ENCODE data around the gene DNAH12. TPM values are rescaled to one million over a fixed set of nuclear protein-coding genes. Genes with fewer than 3 reads are reported as not detected.

DNAH12 gene
- total and polyA plus RNA-seq, 2 experiments from 2014 or later: not detected

DNA sequence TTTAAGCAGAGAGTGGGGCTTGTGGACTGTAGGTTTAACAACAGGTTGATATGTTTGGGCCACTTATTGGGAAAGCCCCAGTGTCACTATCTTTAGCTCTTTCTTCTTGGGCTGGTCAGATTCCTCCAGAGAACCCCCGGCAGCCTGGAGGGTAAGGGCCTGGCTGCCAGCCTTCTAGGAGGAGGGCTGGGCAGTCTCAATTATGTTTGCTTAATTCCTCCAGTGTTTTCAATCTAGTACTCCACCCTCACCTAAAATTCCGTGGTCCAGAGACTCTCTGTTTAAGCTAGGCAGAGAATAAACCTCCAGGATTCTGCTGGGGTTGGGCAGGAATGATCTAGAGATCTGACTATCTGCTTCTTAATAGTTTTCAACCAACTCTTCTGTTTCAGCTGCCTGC, 256.9 kb downstream of the DNAH12 start:
- Histone ChIP-seq H3K9me2 (ENCODE audit: insufficient read depth) (no peaks in the 10 kb centered on the region), H3K27me3 (ENCODE audit: insufficient read depth) (no peaks in the 10 kb centered on the region), H2AFZ (no peak overlapping the region), H3F3A (replicated peaks; ENCODE audit: low read depth) (no peaks in the 10 kb centered on the region), H4K20me1 (replicated peaks; ENCODE audit: insufficient read depth) (no peaks in the 10 kb centered on the region), H3K36me3 (ENCODE audit: insufficient read depth) (no peaks in the 10 kb centered on the region), H3K27ac (ENCODE audit: low read depth) (no peak overlapping the region), H3K4me3 (no peak overlapping the region), H3K79me2 (replicated peaks; ENCODE audit: insufficient read depth) (no peaks in the 10 kb centered on the region), H3K4me1 (ENCODE audit: insufficient read depth) (no peaks in the 10 kb centered on the region), H3K4me2 (no peak overlapping the region)
- ATAC-seq (no peak), DNase-seq (ENCODE audit: low spot score) (no peak)
- peaks cover 6% of the 10 kb centered on the region; the same call in 1 of the 3 replicates for H3K9me3 Mint-ChIP-seq
- peaks cover 6% of the 10 kb centered on the region; the same call in 2 of the 3 replicates for H3K36me3 Mint-ChIP-seq (ENCODE audit: low read depth)
- H3K27me3 Mint-ChIP-seq (ENCODE audit: insufficient read depth, low read depth, poor library complexity): no peaks in the 10 kb centered on the region
- no peak overlapping the region for H3K27ac Mint-ChIP-seq
- H3K4me3 Mint-ChIP-seq: no peak overlapping the region
- TF ChIP-seq ZNF331 (CRISPR knock-in tag; IDR thresholded peaks at IDR 0.05; ENCODE audit: low read depth) (no peak), JUNB (IDR thresholded peaks at IDR 0.05; ENCODE audit: unreplicated experiment) (no peak), EZH2 (IDR thresholded peaks at IDR 0.05; ENCODE audit: low read depth, unreplicated experiment) (no peak), EZH2phosphoT487 (IDR thresholded peaks at IDR 0.05; ENCODE audit: unreplicated experiment) (no peak), CREB1 (CRISPR knock-in tag; IDR thresholded peaks at IDR 0.05; ENCODE audit: low read depth) (no peak), ZNF114 (CRISPR knock-in tag; IDR thresholded peaks at IDR 0.05) (no peak), POLR2AphosphoS5 (IDR thresholded peaks at IDR 0.05; ENCODE audit: low read depth) (no peak), NANOG (IDR thresholded peaks at IDR 0.05; ENCODE audit: borderline replicate concordance) (no peak), CTCF (conservative IDR thresholded peaks at IDR 0.05; ENCODE audit: low read depth in 2 of 2) (no peak), STAT1 (IDR thresholded peaks at IDR 0.05; ENCODE audit: unreplicated experiment) (no peak), ZNF462 (CRISPR knock-in tag; IDR thresholded peaks at IDR 0.05) (no peak)
- TF ChIP-seq, protein P1, sequence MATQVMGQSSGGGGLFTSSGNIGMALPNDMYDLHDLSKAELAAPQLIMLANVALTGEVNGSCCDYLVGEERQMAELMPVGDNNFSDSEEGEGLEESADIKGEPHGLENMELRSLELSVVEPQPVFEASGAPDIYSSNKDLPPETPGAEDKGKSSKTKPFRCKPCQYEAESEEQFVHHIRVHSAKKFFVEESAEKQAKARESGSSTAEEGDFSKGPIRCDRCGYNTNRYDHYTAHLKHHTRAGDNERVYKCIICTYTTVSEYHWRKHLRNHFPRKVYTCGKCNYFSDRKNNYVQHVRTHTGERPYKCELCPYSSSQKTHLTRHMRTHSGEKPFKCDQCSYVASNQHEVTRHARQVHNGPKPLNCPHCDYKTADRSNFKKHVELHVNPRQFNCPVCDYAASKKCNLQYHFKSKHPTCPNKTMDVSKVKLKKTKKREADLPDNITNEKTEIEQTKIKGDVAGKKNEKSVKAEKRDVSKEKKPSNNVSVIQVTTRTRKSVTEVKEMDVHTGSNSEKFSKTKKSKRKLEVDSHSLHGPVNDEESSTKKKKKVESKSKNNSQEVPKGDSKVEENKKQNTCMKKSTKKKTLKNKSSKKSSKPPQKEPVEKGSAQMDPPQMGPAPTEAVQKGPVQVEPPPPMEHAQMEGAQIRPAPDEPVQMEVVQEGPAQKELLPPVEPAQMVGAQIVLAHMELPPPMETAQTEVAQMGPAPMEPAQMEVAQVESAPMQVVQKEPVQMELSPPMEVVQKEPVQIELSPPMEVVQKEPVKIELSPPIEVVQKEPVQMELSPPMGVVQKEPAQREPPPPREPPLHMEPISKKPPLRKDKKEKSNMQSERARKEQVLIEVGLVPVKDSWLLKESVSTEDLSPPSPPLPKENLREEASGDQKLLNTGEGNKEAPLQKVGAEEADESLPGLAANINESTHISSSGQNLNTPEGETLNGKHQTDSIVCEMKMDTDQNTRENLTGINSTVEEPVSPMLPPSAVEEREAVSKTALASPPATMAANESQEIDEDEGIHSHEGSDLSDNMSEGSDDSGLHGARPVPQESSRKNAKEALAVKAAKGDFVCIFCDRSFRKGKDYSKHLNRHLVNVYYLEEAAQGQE (IDR thresholded peaks at IDR 0.05; ENCODE audit: unreplicated experiment): no peak
- TF ChIP-seq, protein P2, sequence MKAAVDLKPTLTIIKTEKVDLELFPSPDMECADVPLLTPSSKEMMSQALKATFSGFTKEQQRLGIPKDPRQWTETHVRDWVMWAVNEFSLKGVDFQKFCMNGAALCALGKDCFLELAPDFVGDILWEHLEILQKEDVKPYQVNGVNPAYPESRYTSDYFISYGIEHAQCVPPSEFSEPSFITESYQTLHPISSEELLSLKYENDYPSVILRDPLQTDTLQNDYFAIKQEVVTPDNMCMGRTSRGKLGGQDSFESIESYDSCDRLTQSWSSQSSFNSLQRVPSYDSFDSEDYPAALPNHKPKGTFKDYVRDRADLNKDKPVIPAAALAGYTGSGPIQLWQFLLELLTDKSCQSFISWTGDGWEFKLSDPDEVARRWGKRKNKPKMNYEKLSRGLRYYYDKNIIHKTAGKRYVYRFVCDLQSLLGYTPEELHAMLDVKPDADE (IDR thresholded peaks at IDR 0.05): no peak
- H3K4me1 Mint-ChIP-seq: no peaks in the 10 kb centered on the region

All from GM23338 (cell line).